WERI-Rb-1 (cell line): Measurements from ENCODE around the gene DLGAP5.

ENCODE experiments used
- DNase-seq: peaks from one replicate; pipeline ENCODE4 v3.0.0-alpha.2; 2020
- H3K27ac ChIP-seq: fragments of 250-450 bp; sonication (Bioruptor Pico); 2 replicates; pipeline ENCODE4 v1.5.1; 2020; ENCODE audit warnings: mild to moderate bottlenecking, moderate library complexity
- H3K27me3 ChIP-seq: fragments of 250-450 bp; sonication (Bioruptor Pico); 2 replicates; pipeline ENCODE4 v1.5.1; 2021; ENCODE audit warnings: mild to moderate bottlenecking, low read depth, moderate library complexity; ENCODE audit not compliant: insufficient read depth, severe bottlenecking
- H3K36me3 ChIP-seq: fragments of 250-450 bp; sonication (Bioruptor Pico); 2 replicates; pipeline ENCODE4 v1.5.1; 2020; ENCODE audit warnings: mild to moderate bottlenecking, moderate library complexity
- H3K4me3 ChIP-seq: 2 replicates; pipeline ENCODE4 v1.5.1; 2011; ENCODE audit warnings: low read depth, mild to moderate bottlenecking, control low read depth, low read length
- H3K9me3 ChIP-seq: fragments of 250-450 bp; sonication (Bioruptor Pico); 2 replicates; pipeline ENCODE4 v1.5.1; 2021; ENCODE audit warnings: mild to moderate bottlenecking, moderate library complexity; ENCODE audit not compliant: severe bottlenecking
- TF ChIP-seq, protein P1 (sequence below): IDR thresholded peaks from 2 replicates; pipeline ENCODE4 v1.5.1; 2011; ENCODE audit warnings: low read depth, mild to moderate bottlenecking, control low read depth, inconsistent platforms, low read length

DLGAP5 gene

DNA sequence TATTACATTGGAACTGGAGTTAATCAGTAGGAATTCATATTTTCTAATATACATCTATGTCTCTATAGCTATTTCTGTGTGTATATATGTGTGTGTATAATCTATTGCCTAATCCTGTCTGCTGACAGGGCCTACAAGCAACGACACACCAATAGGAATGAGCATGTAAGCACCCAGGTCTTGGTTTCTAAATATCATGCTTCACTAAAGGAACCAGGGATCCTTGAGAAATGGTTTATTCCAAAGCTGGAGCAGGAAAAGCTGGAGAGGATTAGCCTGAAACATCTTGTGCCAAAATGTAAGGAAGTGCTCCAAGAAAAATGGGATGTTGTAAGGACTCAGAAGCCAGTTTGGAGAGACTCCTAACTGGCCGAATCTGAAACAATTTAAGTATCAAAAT, 91.6 kb downstream of the DLGAP5 start:
- no peak overlapping the region for H3K4me3 ChIP-seq
- no peaks in the 10 kb centered on the region for H3K9me3 ChIP-seq
- no peaks in the 10 kb centered on the region for H3K27me3 ChIP-seq
- H3K27ac ChIP-seq = no peak overlapping the region
- TF ChIP-seq, protein P1, sequence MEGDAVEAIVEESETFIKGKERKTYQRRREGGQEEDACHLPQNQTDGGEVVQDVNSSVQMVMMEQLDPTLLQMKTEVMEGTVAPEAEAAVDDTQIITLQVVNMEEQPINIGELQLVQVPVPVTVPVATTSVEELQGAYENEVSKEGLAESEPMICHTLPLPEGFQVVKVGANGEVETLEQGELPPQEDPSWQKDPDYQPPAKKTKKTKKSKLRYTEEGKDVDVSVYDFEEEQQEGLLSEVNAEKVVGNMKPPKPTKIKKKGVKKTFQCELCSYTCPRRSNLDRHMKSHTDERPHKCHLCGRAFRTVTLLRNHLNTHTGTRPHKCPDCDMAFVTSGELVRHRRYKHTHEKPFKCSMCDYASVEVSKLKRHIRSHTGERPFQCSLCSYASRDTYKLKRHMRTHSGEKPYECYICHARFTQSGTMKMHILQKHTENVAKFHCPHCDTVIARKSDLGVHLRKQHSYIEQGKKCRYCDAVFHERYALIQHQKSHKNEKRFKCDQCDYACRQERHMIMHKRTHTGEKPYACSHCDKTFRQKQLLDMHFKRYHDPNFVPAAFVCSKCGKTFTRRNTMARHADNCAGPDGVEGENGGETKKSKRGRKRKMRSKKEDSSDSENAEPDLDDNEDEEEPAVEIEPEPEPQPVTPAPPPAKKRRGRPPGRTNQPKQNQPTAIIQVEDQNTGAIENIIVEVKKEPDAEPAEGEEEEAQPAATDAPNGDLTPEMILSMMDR = no peak
- no peak for DNase-seq
- no peaks in the 10 kb centered on the region for H3K36me3 ChIP-seq

GRCh38 chr14:55098561-55098898, 92.9 kb downstream of the DLGAP5 start:
- no peak overlapping the region for H3K4me3 ChIP-seq
- H3K36me3 ChIP-seq = no peaks in the 10 kb centered on the region
- H3K27me3 ChIP-seq = no peaks in the 10 kb centered on the region
- H3K27ac ChIP-seq = no peak overlapping the region
- TF ChIP-seq, protein P1 = no peak
- H3K9me3 ChIP-seq = no peaks in the 10 kb centered on the region
- DNase-seq = no peak
